ENCODE results near the gene GPX1.
"Not testable (repeated sequence)": the region's sequence is repeated elsewhere in the genome, so short reads cannot be mapped to it uniquely, and the experiment has no call there.

GPX1 gene

GRCh38 chr3:49397470-49397869 lies 39.3 kb upstream of the GPX1 start:
- TF ChIP-seq HDGF (IDR thresholded peaks at IDR 0.05; ENCODE audit: borderline replicate concordance): no peak
- no peak for TF ChIP-seq TARDBP (IDR thresholded peaks at IDR 0.05)
- no peak for TF ChIP-seq CTBP1 (IDR thresholded peaks at IDR 0.05; ENCODE audit: borderline replicate concordance)
- no peak for TF ChIP-seq L3MBTL2 (conservative IDR thresholded peaks at IDR 0.05)
- TF ChIP-seq SUZ12 (IDR thresholded peaks at IDR 0.05): no peak
- TF ChIP-seq SP1 (IDR thresholded peaks at IDR 0.05): no peak
- TF ChIP-seq NFRKB (IDR thresholded peaks at IDR 0.05): no peak
- no peak for TF ChIP-seq FOXA1 (IDR thresholded peaks at IDR 0.05)
- POLR2A ChIA-PET: interaction anchor here (1.2 kb wide), 1 partner anchor 14 kb away, joined by 3 read pairs; the partner anchor contains the start of gene RHOA
- CTCF ChIA-PET: no interaction called here
- DNase-seq (ENCODE audit: extremely low spot score): peak; percentile 60

DNA sequence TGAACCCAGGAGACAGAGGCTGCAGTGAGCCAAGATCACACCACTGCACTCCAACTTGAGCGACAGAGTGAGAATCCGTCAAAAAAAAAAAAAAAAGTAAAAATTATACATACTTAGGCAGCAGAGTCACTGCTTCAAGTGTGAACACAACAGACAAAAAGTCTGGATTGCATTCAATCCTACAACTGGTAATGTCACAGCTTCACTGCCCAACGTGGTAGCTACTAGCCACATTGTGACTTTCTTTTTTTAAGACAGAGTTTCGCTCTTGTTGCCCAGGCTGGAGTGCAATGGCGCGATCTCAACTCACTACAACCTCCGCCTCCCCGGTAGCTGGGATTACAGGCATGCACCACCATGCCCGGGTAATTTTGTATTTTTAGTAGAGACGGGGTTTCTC lies 33.2 kb upstream of the GPX1 start:
- CTCF ChIA-PET: interaction anchor here (0.7 kb wide), 1 partner anchor 157 kb away, joined by 4 read pairs; no protein-coding TSS in a partner anchor
- POLR2A ChIA-PET: interaction anchor here (1.4 kb wide), 1 partner anchor 21 kb away, joined by 4 read pairs; the partner anchor contains the start of genes RHOA and TCTA

DNA sequence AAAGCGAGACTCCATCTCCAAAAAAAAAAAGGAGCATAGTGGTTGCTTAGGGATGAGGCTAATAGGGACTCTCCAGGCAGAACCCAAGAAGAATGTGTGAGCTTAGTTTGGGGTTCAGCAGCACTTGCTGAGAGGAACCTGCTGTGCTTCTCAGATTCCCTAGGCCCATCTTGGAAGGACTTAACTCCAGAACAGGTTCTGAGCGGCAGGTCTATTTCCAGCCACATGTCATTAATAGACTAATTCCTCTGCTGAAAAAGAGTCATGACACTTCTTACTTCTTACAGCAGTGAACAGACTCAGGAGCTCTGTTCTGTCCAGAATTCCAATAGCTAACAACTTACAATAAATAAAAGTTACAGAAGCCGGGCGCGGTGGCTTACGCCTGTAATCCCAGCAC lies 31.1 kb upstream of the GPX1 start:
- no peak for DNase-seq (ENCODE audit: extremely low spot score)
- CTCF ChIA-PET: interaction anchor here (0.6 to 1.0 kb wide), 2 partner anchors 11 to 15 kb away, joined by 3 to 4 read pairs; no protein-coding TSS in a partner anchor
- POLR2A ChIA-PET: interaction anchor here (2.0 kb wide), 1 partner anchor 49 kb away, joined by 10 read pairs; the partner anchor contains the start of gene USP4
- TF ChIP-seq FOXA1 (IDR thresholded peaks at IDR 0.05): no peak
- no peak for TF ChIP-seq SUZ12 (IDR thresholded peaks at IDR 0.05)
- no peak for TF ChIP-seq TARDBP (IDR thresholded peaks at IDR 0.05)
- no peak for TF ChIP-seq ZNF384 (IDR thresholded peaks at IDR 0.05)
- no peak for TF ChIP-seq ELF4 (IDR thresholded peaks at IDR 0.05)
- no peak for TF ChIP-seq L3MBTL2 (conservative IDR thresholded peaks at IDR 0.05)
- no peak for TF ChIP-seq FOXM1 (IDR thresholded peaks at IDR 0.05; ENCODE audit: borderline replicate concordance)
- TF ChIP-seq SP1 (IDR thresholded peaks at IDR 0.05): no peak
- no peak for TF ChIP-seq CTBP1 (IDR thresholded peaks at IDR 0.05; ENCODE audit: borderline replicate concordance)
- TF ChIP-seq ARNT (IDR thresholded peaks at IDR 0.05): no peak
- TF ChIP-seq NFRKB (IDR thresholded peaks at IDR 0.05): no peak

More for the DNA sequence above, 33.2 kb upstream of the GPX1 start:
- not testable (repeated sequence) for DNase-seq (ENCODE audit: extremely low spot score)

- TF ChIP-seq SUZ12 (IDR thresholded peaks at IDR 0.05) (no peak), FOXK2 (IDR thresholded peaks at IDR 0.05) (no peak), ARNT (IDR thresholded peaks at IDR 0.05) (no peak), FOXM1 (IDR thresholded peaks at IDR 0.05; ENCODE audit: borderline replicate concordance) (no peak), CTBP1 (IDR thresholded peaks at IDR 0.05; ENCODE audit: borderline replicate concordance) (no peak), HDGF (IDR thresholded peaks at IDR 0.05; ENCODE audit: borderline replicate concordance) (no peak), NFRKB (IDR thresholded peaks at IDR 0.05) (no peak), L3MBTL2 (conservative IDR thresholded peaks at IDR 0.05) (no peak), BHLHE40 (IDR thresholded peaks at IDR 0.05; ENCODE audit: borderline replicate concordance) (no peak), LEF1 (IDR thresholded peaks at IDR 0.05; ENCODE audit: borderline replicate concordance) (no peak), ELF4 (IDR thresholded peaks at IDR 0.05) (no peak), ZNF384 (IDR thresholded peaks at IDR 0.05) (no peak)
- DNase-seq (ENCODE audit: extremely low spot score): no peak
- CTCF ChIA-PET: no interaction called here
- POLR2A ChIA-PET: interaction anchor here (1.2 to 2.0 kb wide), 2 partner anchors 30 to 48 kb away, joined by 3 to 10 read pairs; partner anchors contain the start of gene USP4
Observed at GRCh38 chr3:49388289-49388820, 30.2 kb upstream of the GPX1 start.

GRCh38 chr3:49387721-49388120 lies 29.6 kb upstream of the GPX1 start:
- TF ChIP-seq PKNOX1 (IDR thresholded peaks at IDR 0.05) (no peak), FOXK2 (IDR thresholded peaks at IDR 0.05) (no peak), ZNF384 (IDR thresholded peaks at IDR 0.05) (peak; percentile 18; the same call in 1 of the 2 replicates), HDGF (IDR thresholded peaks at IDR 0.05; ENCODE audit: borderline replicate concordance) (no peak), L3MBTL2 (conservative IDR thresholded peaks at IDR 0.05) (no peak), TARDBP (IDR thresholded peaks at IDR 0.05) (no peak)
- CTCF ChIA-PET: no interaction called here
- POLR2A ChIA-PET: interaction anchor here (1.2 kb wide), 1 partner anchor 29 kb away, joined by 3 read pairs; no protein-coding TSS in a partner anchor
- DNase-seq (ENCODE audit: extremely low spot score): no peak

DNA sequence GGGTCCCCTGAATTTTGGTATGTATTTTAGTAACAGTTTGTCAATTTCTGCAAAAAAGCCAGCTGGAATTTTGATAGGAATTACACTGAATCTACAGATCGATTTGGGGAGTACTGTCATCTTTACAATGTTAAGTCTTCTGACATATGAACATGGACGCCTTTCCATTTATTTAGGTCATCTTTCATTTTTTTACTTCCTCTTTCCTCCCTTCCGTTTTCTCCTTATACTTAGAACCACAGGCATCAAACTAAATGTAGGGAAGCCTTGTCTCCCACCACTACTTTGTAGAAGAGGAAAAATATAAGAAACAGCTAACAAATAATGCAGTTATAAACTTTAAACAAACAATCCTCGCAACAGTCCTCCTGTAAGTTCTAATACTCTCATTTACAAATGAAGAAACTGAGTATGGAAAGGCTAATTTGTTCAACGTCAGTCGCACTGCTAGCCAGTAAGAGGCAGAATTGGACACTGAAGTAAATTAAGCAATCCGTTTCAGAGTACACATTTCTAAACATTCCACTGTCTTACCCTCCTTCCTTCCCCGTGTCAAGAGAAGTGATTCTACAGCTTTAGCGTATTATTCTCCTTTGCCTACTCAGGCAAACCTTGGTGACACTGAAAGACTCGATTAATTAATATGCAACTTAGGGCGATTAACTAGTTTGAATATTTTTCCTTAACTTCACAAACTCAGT lies 28.1 kb upstream of the GPX1 start:
- CTCF ChIA-PET: no interaction called here
- DNase-seq (ENCODE audit: extremely low spot score): no peak
- TF ChIP-seq FOXA1 (IDR thresholded peaks at IDR 0.05): no peak
- no peak for TF ChIP-seq LEF1 (IDR thresholded peaks at IDR 0.05; ENCODE audit: borderline replicate concordance)
- no peak for TF ChIP-seq ARNT (IDR thresholded peaks at IDR 0.05)
- no peak for TF ChIP-seq PKNOX1 (IDR thresholded peaks at IDR 0.05)
- TF ChIP-seq TARDBP (IDR thresholded peaks at IDR 0.05): no peak
- POLR2A ChIA-PET: no interaction called here

DNA sequence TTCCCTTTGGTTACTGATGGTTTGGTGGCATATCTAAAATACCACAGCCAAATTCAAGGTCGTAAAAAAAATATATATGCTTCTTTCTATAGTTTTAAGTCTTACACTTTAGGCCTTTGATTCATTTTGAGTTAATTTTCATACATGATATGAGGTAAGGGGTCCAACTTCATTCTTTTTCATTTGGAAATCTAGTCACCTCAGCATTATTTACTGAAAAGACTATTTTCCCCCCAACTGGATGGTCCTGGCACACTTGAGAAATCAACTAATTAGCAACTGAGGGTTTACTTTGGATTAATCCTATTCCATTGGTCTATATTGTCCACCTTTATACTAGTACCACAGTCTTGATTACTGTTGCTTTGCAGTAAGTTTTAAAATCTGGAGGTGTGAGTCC lies 27.5 kb upstream of the GPX1 start:
- TF ChIP-seq BHLHE40 (IDR thresholded peaks at IDR 0.05; ENCODE audit: borderline replicate concordance) (no peak), HDGF (IDR thresholded peaks at IDR 0.05; ENCODE audit: borderline replicate concordance) (no peak), SUZ12 (IDR thresholded peaks at IDR 0.05) (no peak), ELF4 (IDR thresholded peaks at IDR 0.05) (no peak), PKNOX1 (IDR thresholded peaks at IDR 0.05) (no peak), FOXA1 (IDR thresholded peaks at IDR 0.05) (no peak), ZNF384 (IDR thresholded peaks at IDR 0.05) (no peak), L3MBTL2 (conservative IDR thresholded peaks at IDR 0.05) (no peak), NFRKB (IDR thresholded peaks at IDR 0.05) (no peak), FOXM1 (IDR thresholded peaks at IDR 0.05; ENCODE audit: borderline replicate concordance) (no peak), TARDBP (IDR thresholded peaks at IDR 0.05) (no peak)
- ChIA-PET CTCF (no interaction called here), POLR2A (no interaction called here)
- DNase-seq (ENCODE audit: extremely low spot score): no peak
